HepG2 (cell line): ENCODE data around the gene NOC3L. TPM values are rescaled to one million over a fixed set of nuclear protein-coding genes. Genes with fewer than 3 reads are reported as not detected.

Source experiments
- BORCS8-MEF2B ChIP-seq: sonication (generic); formaldehyde crosslinking; IDR thresholded peaks from 2 replicates; pipeline ENCODE4 v1.8.0; 2022; ENCODE audit warnings: mild to moderate bottlenecking, missing genetic modification reagents
- HIVEP1 ChIP-seq: sonication (generic); formaldehyde crosslinking; IDR thresholded peaks from 2 replicates; pipeline ENCODE4 v1.4.0; 2020; ENCODE audit warnings: mild to moderate bottlenecking, missing genetic modification reagents
- ISL2 ChIP-seq: sonication (generic); formaldehyde crosslinking; IDR thresholded peaks from 2 replicates; pipeline ENCODE4 v1.5.0; 2020; ENCODE audit warnings: missing genetic modification reagents
- KDM5A ChIP-seq: fragments of 200-600 bp; sonication (generic); IDR thresholded peaks from 2 replicates; pipeline ENCODE4 v1.7.0; 2018; ENCODE audit warnings: antibody characterized with exemption, mild to moderate bottlenecking, low read length, borderline replicate concordance
- NFKB2 ChIP-seq: sonication (generic); formaldehyde crosslinking; IDR thresholded peaks from 2 replicates; pipeline ENCODE4 v1.4.0; 2020; ENCODE audit warnings: missing genetic modification reagents, borderline replicate concordance
- SIN3B ChIP-seq: fragments of 150-350 bp; IDR thresholded peaks from 2 replicates; pipeline ENCODE4 v1.6.1; 2014; ENCODE audit warnings: low read length
- SP140L ChIP-seq: sonication (generic); formaldehyde crosslinking; IDR thresholded peaks from 2 replicates; pipeline ENCODE4 v1.4.0; 2020; ENCODE audit warnings: missing genetic modification reagents, borderline replicate concordance
- TAF15 ChIP-seq: fragments of 200-400 bp; formaldehyde crosslinking; IDR thresholded peaks from one replicate; pipeline ENCODE4 v1.6.1; 2018; ENCODE audit warnings: mild to moderate bottlenecking, low read depth, low read length; ENCODE audit not compliant: poor library complexity, severe bottlenecking
- ZFX ChIP-seq: sonication (generic); formaldehyde crosslinking; IDR thresholded peaks from 2 replicates; pipeline ENCODE4 v1.4.0; 2020; ENCODE audit warnings: mild to moderate bottlenecking, low read depth, missing genetic modification reagents, moderate library complexity
- ZNF101 ChIP-seq: sonication (generic); formaldehyde crosslinking; IDR thresholded peaks from 2 replicates; pipeline ENCODE4 v1.4.0; 2020; ENCODE audit warnings: mild to moderate bottlenecking, low read depth, missing genetic modification reagents, borderline replicate concordance
- ZNF432 ChIP-seq: sonication (generic); formaldehyde crosslinking; IDR thresholded peaks from 2 replicates; pipeline ENCODE4 v1.5.0; 2020; ENCODE audit warnings: missing genetic modification reagents, mild to moderate bottlenecking, borderline replicate concordance
- polyA plus RNA-seq, 8 experiments: library from polyadenylated mRNA; depleted of rRNA in 3 of 8; stranded (reverse) in 7 of 8; unstranded in 1 of 8; fragments of >200 nt; fragmentation: Illumina TruSeq in 4 of 8; extraction: Trizol in 4 of 8; gene quantifications; 2 replicates each; pipeline versions ENCODE4 v1.2.1 to v1.2.3, GENCODE V29; 2011 to 2016; ENCODE audit warnings: low read depth in 4 of 8, missing spikeins in 1 of 8, mixed read lengths in 1 of 8; ENCODE audit not compliant: insufficient read depth in 1 of 8
- total RNA-seq, 5 experiments: library from RNA; depleted of rRNA; stranded (reverse); fragments of >200 nt; fragmentation: Illumina TruSeq; extraction: Trizol; gene quantifications; 2 replicates each; pipeline ENCODE4 v1.2.3, GENCODE V29; 2016; ENCODE audit warnings: low read depth in 1 of 5
- TF ChIP-seq, protein P1 (sequence below): sonication (generic); formaldehyde crosslinking; IDR thresholded peaks from 2 replicates; pipeline ENCODE4 v1.8.0; 2022; ENCODE audit warnings: missing genetic modification reagents, mild to moderate bottlenecking, moderate library complexity, borderline replicate concordance
- TF ChIP-seq, protein P2 (sequence below): sonication (generic); formaldehyde crosslinking; IDR thresholded peaks from 2 replicates; pipeline ENCODE4 v1.4.0; 2020; ENCODE audit warnings: missing genetic modification reagents
- TF ChIP-seq, protein P3 (sequence below): sonication (generic); formaldehyde crosslinking; IDR thresholded peaks from 2 replicates; pipeline ENCODE4 v1.5.0; 2020; ENCODE audit warnings: missing genetic modification reagents
- TF ChIP-seq, protein P4 (sequence below), 2 experiments: sonication (generic) in 1 of 2; formaldehyde crosslinking in 1 of 2; IDR thresholded peaks; 2 replicates each; pipeline versions ENCODE4 v1.6.1 to v1.9.0; 2014 to 2022; ENCODE audit warnings: antibody characterized with exemption in 1 of 2, borderline replicate concordance in 1 of 2, inconsistent platforms in 1 of 2, low read depth in 1 of 2, missing genetic modification reagents in 1 of 2
- TF ChIP-seq, protein P5 (sequence below): sonication (generic); formaldehyde crosslinking; IDR thresholded peaks from 2 replicates; pipeline ENCODE4 v1.4.0; 2020; ENCODE audit warnings: missing genetic modification reagents, low read depth, mild to moderate bottlenecking, borderline replicate concordance

The NOC3L gene
- total and polyA plus RNA-seq, 2 of the 13 experiments (the other 11 are each of a cell fraction or from before 2014, with no cell fraction given) = 7.8 to 36.6 TPM

DNA sequence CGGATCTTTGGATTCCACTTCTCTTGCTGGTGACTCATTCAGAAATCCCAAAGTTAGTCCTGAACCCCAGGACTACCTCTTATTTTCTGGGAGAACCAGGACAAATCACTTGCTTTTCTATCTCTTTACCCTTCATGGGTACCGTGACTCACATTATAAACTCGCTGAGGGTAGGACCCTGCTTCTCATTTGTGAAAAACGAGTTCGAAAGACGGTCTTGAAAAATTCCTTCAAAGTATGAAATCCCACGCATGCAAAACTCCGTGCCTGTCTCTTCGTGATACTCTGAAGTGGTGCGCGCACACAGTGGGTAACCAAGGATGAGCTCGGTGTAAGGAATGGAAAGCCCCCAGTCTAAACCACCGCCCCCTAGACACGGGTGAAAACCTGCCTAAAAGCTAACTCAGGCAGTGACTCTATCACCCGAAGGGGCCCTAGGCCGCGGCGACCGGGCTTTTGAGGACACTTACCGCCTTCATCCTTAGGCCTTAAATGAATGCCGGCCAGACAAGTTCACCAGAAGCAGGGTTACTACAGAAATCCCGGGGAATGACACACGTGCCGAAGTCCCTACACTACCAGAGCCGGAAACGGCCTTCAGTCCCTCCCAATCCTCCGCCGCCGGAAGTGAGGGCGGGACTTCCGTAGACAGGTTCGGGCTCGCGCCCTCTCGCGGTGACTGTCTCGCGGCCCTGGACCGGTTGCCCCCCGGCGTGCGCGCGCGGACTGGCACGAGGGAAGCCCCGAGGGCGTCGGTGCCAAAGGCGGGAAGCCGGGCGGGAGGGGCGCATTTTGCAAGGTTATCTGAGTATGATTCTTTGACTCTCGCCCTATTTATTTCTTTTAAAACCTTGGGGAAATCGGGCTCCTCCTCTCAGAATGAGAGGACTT, at the start of gene NOC3L (continued):
- TF ChIP-seq SP140L (CRISPR knock-in tag) (no peak), ZNF101 (CRISPR knock-in tag) (0 out of 2 replicates have a peak, but pooled peaks have one; percentile 88), KDM5A (no peak), NFKB2 (CRISPR knock-in tag) (peak; percentile 99), HIVEP1 (CRISPR knock-in tag) (peak; percentile 96), ZNF432 (CRISPR knock-in tag) (peak; percentile 42; the same call in 1 of the 2 replicates), SIN3B (no peak), ZFX (CRISPR knock-in tag) (peak; percentile 89), ISL2 (CRISPR knock-in tag) (peak; percentile 81), BORCS8-MEF2B (CRISPR knock-in tag) (peak; percentile 99), TAF15 (no peak)
- TF ChIP-seq, protein P1, sequence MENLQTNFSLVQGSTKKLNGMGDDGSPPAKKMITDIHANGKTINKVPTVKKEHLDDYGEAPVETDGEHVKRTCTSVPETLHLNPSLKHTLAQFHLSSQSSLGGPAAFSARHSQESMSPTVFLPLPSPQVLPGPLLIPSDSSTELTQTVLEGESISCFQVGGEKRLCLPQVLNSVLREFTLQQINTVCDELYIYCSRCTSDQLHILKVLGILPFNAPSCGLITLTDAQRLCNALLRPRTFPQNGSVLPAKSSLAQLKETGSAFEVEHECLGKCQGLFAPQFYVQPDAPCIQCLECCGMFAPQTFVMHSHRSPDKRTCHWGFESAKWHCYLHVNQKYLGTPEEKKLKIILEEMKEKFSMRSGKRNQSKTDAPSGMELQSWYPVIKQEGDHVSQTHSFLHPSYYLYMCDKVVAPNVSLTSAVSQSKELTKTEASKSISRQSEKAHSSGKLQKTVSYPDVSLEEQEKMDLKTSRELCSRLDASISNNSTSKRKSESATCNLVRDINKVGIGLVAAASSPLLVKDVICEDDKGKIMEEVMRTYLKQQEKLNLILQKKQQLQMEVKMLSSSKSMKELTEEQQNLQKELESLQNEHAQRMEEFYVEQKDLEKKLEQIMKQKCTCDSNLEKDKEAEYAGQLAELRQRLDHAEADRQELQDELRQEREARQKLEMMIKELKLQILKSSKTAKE (CRISPR knock-in tag) = peak; percentile 68; the same call in 1 of the 2 replicates
- TF ChIP-seq, protein P2, sequence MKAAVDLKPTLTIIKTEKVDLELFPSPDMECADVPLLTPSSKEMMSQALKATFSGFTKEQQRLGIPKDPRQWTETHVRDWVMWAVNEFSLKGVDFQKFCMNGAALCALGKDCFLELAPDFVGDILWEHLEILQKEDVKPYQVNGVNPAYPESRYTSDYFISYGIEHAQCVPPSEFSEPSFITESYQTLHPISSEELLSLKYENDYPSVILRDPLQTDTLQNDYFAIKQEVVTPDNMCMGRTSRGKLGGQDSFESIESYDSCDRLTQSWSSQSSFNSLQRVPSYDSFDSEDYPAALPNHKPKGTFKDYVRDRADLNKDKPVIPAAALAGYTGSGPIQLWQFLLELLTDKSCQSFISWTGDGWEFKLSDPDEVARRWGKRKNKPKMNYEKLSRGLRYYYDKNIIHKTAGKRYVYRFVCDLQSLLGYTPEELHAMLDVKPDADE (CRISPR knock-in tag) = peak; percentile 94
- TF ChIP-seq, protein P3, sequence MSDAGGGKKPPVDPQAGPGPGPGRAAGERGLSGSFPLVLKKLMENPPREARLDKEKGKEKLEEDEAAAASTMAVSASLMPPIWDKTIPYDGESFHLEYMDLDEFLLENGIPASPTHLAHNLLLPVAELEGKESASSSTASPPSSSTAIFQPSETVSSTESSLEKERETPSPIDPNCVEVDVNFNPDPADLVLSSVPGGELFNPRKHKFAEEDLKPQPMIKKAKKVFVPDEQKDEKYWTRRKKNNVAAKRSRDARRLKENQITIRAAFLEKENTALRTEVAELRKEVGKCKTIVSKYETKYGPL (CRISPR knock-in tag) = peak; percentile 84
- TF ChIP-seq, protein P4, sequence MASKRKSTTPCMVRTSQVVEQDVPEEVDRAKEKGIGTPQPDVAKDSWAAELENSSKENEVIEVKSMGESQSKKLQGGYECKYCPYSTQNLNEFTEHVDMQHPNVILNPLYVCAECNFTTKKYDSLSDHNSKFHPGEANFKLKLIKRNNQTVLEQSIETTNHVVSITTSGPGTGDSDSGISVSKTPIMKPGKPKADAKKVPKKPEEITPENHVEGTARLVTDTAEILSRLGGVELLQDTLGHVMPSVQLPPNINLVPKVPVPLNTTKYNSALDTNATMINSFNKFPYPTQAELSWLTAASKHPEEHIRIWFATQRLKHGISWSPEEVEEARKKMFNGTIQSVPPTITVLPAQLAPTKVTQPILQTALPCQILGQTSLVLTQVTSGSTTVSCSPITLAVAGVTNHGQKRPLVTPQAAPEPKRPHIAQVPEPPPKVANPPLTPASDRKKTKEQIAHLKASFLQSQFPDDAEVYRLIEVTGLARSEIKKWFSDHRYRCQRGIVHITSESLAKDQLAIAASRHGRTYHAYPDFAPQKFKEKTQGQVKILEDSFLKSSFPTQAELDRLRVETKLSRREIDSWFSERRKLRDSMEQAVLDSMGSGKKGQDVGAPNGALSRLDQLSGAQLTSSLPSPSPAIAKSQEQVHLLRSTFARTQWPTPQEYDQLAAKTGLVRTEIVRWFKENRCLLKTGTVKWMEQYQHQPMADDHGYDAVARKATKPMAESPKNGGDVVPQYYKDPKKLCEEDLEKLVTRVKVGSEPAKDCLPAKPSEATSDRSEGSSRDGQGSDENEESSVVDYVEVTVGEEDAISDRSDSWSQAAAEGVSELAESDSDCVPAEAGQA (IDR thresholded peaks at IDR 0.05; ENCODE audit: low read depth) = peak; percentile 83
- TF ChIP-seq, protein P4 (CRISPR knock-in tag; IDR thresholded peaks at IDR 0.05; ENCODE audit: borderline replicate concordance) = peak; percentile 87; the same call in 1 of the 2 replicates
- TF ChIP-seq, protein P5, sequence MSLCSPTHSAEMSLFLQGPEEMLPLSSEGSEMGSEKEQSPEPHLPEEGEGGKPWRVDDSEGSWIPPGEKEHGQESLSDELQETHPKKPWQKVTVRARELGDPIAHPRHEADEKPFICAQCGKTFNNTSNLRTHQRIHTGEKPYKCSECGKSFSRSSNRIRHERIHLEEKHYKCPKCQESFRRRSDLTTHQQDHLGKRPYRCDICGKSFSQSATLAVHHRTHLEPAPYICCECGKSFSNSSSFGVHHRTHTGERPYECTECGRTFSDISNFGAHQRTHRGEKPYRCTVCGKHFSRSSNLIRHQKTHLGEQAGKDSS = peak; percentile 86
